GM12878 (cell line): ENCODE data around the gene MSH3. TPM values are rescaled to one million over a fixed set of nuclear protein-coding genes. Genes with fewer than 3 reads are reported as not detected.

Experiments
- ATAC-seq: fragments of 200-7000 bp; cut with Tn5 transposase; 3 replicates; pipeline ENCODE4 v1.9.1; 2020; ENCODE audit warnings: mild to moderate bottlenecking, moderate library complexity
- BruUV-seq: library from RNA; stranded (reverse); fragments of 400-500 nt; replicated peaks from 2 replicates; lab custom pipeline; 2021; lab: Mats Ljungman, UMichigan
- CTCF ChIA-PET: fragments of 300-600 bp; sonication (Branson Sonifier 250); formaldehyde crosslinking; extraction: SDS; loops from one replicate; lab custom pipeline; 2021; ENCODE audit warnings: inconsistent platforms; lab: Yijun Ruan, JAX
- POLR2A ChIA-PET: fragments of 350-600 bp; formaldehyde crosslinking; extraction: SDS; loops from one replicate; lab custom pipeline; 2021; ENCODE audit warnings: inconsistent platforms; lab: Charles Lee
- RAD21 ChIA-PET: fragments of 300-600 bp; sonication (Branson Sonifier 250); formaldehyde crosslinking; loops from one replicate; lab custom pipeline; 2023; ENCODE audit warnings: antibody characterized with exemption; ENCODE audit not compliant: unreplicated experiment; lab: Charles Lee
- SMC1A ChIA-PET: fragments of 300-600 bp; sonication (Branson Sonifier 250); formaldehyde crosslinking; loops from one replicate; lab custom pipeline; 2023; ENCODE audit not compliant: unreplicated experiment, uncharacterized antibody; lab: Charles Lee
- DNase-seq: peaks from one replicate; pipeline ENCODE4 v3.0.0-alpha.2; 2011; ENCODE audit warnings: low read depth, low spot score
- FAIRE-seq: peaks from 3 replicates; lab custom pipeline; 2011; peaks lifted over from hg19 to GRCh38; lab: Jason Lieb, UNC
- H2AFZ ChIP-seq: 2 replicates; pipeline ENCODE4 v1.6.0; 2011; ENCODE audit warnings: low read depth, low read length, control low read depth; ENCODE audit not compliant: control insufficient read depth
- H3K27ac ChIP-seq: 2 replicates; pipeline ENCODE4 v1.5.1; 2011; ENCODE audit warnings: control low read depth; ENCODE audit not compliant: control insufficient read depth, insufficient read depth
- H3K27me3 ChIP-seq, 2 experiments: replicated peaks in 1 of 2; 2 replicates each; pipeline versions ENCODE4 v1.6.0 to v1.6.1; 2011; ENCODE audit warnings: low read length in 1 of 2; ENCODE audit not compliant: control insufficient read depth in 2 of 2, insufficient read depth in 2 of 2
- H3K36me3 ChIP-seq, 2 experiments: 2 replicates each; pipeline ENCODE4 v1.5.1; 2011; ENCODE audit warnings: low read length in 1 of 2; ENCODE audit not compliant: control insufficient read depth in 2 of 2, insufficient read depth in 2 of 2
- H3K4me1 ChIP-seq: 2 replicates; pipeline ENCODE4 v1.6.1; 2011; ENCODE audit warnings: mild to moderate bottlenecking, low read length, moderate library complexity, mixed read lengths; ENCODE audit not compliant: control insufficient read depth, insufficient read depth
- H3K4me2 ChIP-seq: 2 replicates; pipeline ENCODE4 v1.6.0; 2011; ENCODE audit warnings: control low read depth; ENCODE audit not compliant: control insufficient read depth, insufficient read depth
- H3K4me3 ChIP-seq: fragments of 200-600 bp; sonication (generic); 2 replicates; pipeline ENCODE4 v1.5.1; 2016
- H3K79me2 ChIP-seq: 2 replicates; pipeline ENCODE4 v1.6.0; 2011; ENCODE audit warnings: low read length; ENCODE audit not compliant: control insufficient read depth, insufficient read depth
- H3K9ac ChIP-seq: 2 replicates; pipeline ENCODE4 v1.8.0; 2011; ENCODE audit warnings: low read length, control low read depth, mixed read lengths; ENCODE audit not compliant: control insufficient read depth, insufficient read depth
- H3K9me3 ChIP-seq: replicated peaks from 3 replicates; pipeline ENCODE4 v1.5.1; 2011; ENCODE audit warnings: mild to moderate bottlenecking, low read length; ENCODE audit not compliant: control insufficient read depth, insufficient read depth
- H4K20me1 ChIP-seq: 2 replicates; pipeline ENCODE4 v1.6.0; 2011; ENCODE audit not compliant: control insufficient read depth, insufficient read depth
- CUX1 ChIP-seq: IDR thresholded peaks from 2 replicates; pipeline ENCODE4 v1.6.1; 2012; ENCODE audit warnings: improper control_type of control experiment, low read depth, low read length; ENCODE audit not compliant: insufficient replicate concordance
- JUNB ChIP-seq: IDR thresholded peaks from 2 replicates; pipeline ENCODE4 v1.6.1; 2016; ENCODE audit warnings: antibody characterized with exemption, mild to moderate bottlenecking
- RUNX3 ChIP-seq: IDR thresholded peaks from 2 replicates; pipeline ENCODE4 v1.6.1; 2012; ENCODE audit warnings: low read length, inconsistent platforms
- SUPT20H ChIP-seq: IDR thresholded peaks from 2 replicates; pipeline ENCODE4 v1.6.1; 2011; ENCODE audit warnings: low read depth, mild to moderate bottlenecking, low read length, moderate library complexity, borderline replicate concordance; ENCODE audit not compliant: control insufficient read depth
- TCF7 ChIP-seq: IDR thresholded peaks from 2 replicates; pipeline ENCODE4 v1.6.1; 2014; ENCODE audit warnings: antibody characterized with exemption, borderline replicate concordance
- WGBS: methylation state at CpG from one replicate; pipeline ENCODE4 v1.1.6; 2016; ENCODE audit warnings: low lambda C conversion rate; ENCODE audit not compliant: insufficient replicate concordance, insufficient coverage; ENCODE audit errors: missing lambda C conversion rate; 5-methylcytosine and 5-hydroxymethylcytosine counted together
- in situ Hi-C: fragments of 300-500 bp; cut with MboI; formaldehyde crosslinking; loops from 9 replicates; pipeline ENCODE4 v1.14.3; 2018; ENCODE audit warnings: mixed read lengths
- intact Hi-C: fragments of 100-400 bp; cut with micrococcal nuclease; formaldehyde crosslinking; loops from one replicate; pipeline ENCODE4 v1.14.2; 2022; ENCODE audit not compliant: unreplicated experiment
- polyA plus RNA-seq, 11 experiments: library from polyadenylated mRNA; depleted of rRNA in 4 of 11; unstranded in 6 of 11; stranded (reverse) in 5 of 11; fragments of >200 nt; fragmentation: Nextera tagmentation in 4 of 11; fragmentation: Illumina TruSeq in 1 of 11; extraction: Ambion mirVana in 4 of 11; extraction: Trizol in 1 of 11; gene quantifications; 1 replicate in 1 of 11; 2 replicates in 10 of 11; pipeline versions ENCODE4 v1.2.1 to v1.2.3, GENCODE V29; 2011 to 2016; ENCODE audit warnings: inconsistent platforms in 2 of 11, missing spikeins in 2 of 11, low read depth in 1 of 11
- total RNA-seq, 4 experiments: library from RNA; depleted of rRNA in 3 of 4; stranded (reverse); fragments of >200 nt in 3 of 4; fragmentation: Illumina TruSeq in 1 of 4; extraction: Trizol in 1 of 4; gene quantifications; 2 replicates each; pipeline versions ENCODE4 v1.2.1 to v1.2.3, GENCODE V29; 2013 to 2021

Gene MSH3
- total and polyA plus RNA-seq, 10 of the 15 experiments (the other 5 are each of a cell fraction or from before 2014, with no cell fraction given), result 4.7 to 17.5 (median 12.2) TPM

GRCh38 chr5:80759866-80760577 lies 105.6 kb downstream of the MSH3 start:
- WGBS, result 67% methylated on average over 5 of the region's 5 CpGs
- Histone ChIP-seq H3K4me3 (no peak overlapping the region), H3K9me3 (no peaks in the 10 kb centered on the region), H4K20me1 (no peaks in the 10 kb centered on the region), H3K9ac (no peak overlapping the region), H3K4me1 (peaks cover 17% of the 10 kb centered on the region), H3K79me2 (no peaks in the 10 kb centered on the region), H3K36me3 (peaks cover 0 to 3% of the 10 kb centered on the region in 2 experiments; a peak in 2 of 4 replicates), H3K4me2 (no peak overlapping the region), H3K27ac (no peak overlapping the region), H3K27me3 (no peaks in the 10 kb centered on the region), H2AFZ (no peak overlapping the region)
- POLR2A ChIA-PET, result no interaction called here
- no peak for ATAC-seq
- no TSS peak for BruUV-seq
- in situ Hi-C loops (no loop called here), intact Hi-C loops (no loop called here)
- SMC1A ChIA-PET, result no interaction called here
- TF ChIP-seq CUX1 (no peak), SUPT20H (no peak), JUNB (0 out of 2 replicates have a peak, but pooled peaks have one; percentile 38), TCF7 (0 out of 2 replicates have a peak, but pooled peaks have one; percentile 52), RUNX3 (peak; percentile 48)
- CTCF ChIA-PET, result no interaction called here
- RAD21 ChIA-PET, result no interaction called here
- FAIRE-seq, result peak; percentile 41
- no peak for DNase-seq
